GM12878 (cell line): ENCODE measurements around the gene CHCT1. TPM values are rescaled to one million over a fixed set of nuclear protein-coding genes. Genes with fewer than 3 reads are reported as not detected.

ENCODE experiments used
- ATAC-seq: fragments of 200-7000 bp; cut with Tn5 transposase; 3 replicates; pipeline ENCODE4 v1.9.1; 2020; ENCODE audit warnings: mild to moderate bottlenecking, moderate library complexity
- BruUV-seq: library from RNA; stranded (reverse); fragments of 400-500 nt; replicated peaks from 2 replicates; lab custom pipeline; 2021; lab: Mats Ljungman, UMichigan
- CTCF ChIA-PET: fragments of 300-600 bp; sonication (Branson Sonifier 250); formaldehyde crosslinking; extraction: SDS; loops from one replicate; lab custom pipeline; 2021; ENCODE audit warnings: inconsistent platforms; lab: Yijun Ruan, JAX
- POLR2A ChIA-PET: fragments of 350-600 bp; formaldehyde crosslinking; extraction: SDS; loops from one replicate; lab custom pipeline; 2021; ENCODE audit warnings: inconsistent platforms; lab: Charles Lee
- RAD21 ChIA-PET: fragments of 300-600 bp; sonication (Branson Sonifier 250); formaldehyde crosslinking; loops from one replicate; lab custom pipeline; 2023; ENCODE audit warnings: antibody characterized with exemption; ENCODE audit not compliant: unreplicated experiment; lab: Charles Lee
- SMC1A ChIA-PET: fragments of 300-600 bp; sonication (Branson Sonifier 250); formaldehyde crosslinking; loops from one replicate; lab custom pipeline; 2023; ENCODE audit not compliant: unreplicated experiment, uncharacterized antibody; lab: Charles Lee
- DNase-seq: peaks from one replicate; pipeline ENCODE4 v3.0.0-alpha.2; 2011; ENCODE audit warnings: low read depth, low spot score
- FAIRE-seq: peaks from 3 replicates; lab custom pipeline; 2011; peaks lifted over from hg19 to GRCh38; lab: Jason Lieb, UNC
- H2AFZ ChIP-seq: 2 replicates; pipeline ENCODE4 v1.6.0; 2011; ENCODE audit warnings: low read depth, low read length, control low read depth; ENCODE audit not compliant: control insufficient read depth
- H3K27ac ChIP-seq: 2 replicates; pipeline ENCODE4 v1.5.1; 2011; ENCODE audit warnings: control low read depth; ENCODE audit not compliant: control insufficient read depth, insufficient read depth
- H3K27me3 ChIP-seq, 2 experiments: replicated peaks in 1 of 2; 2 replicates each; pipeline versions ENCODE4 v1.6.0 to v1.6.1; 2011; ENCODE audit warnings: low read length in 1 of 2; ENCODE audit not compliant: control insufficient read depth in 2 of 2, insufficient read depth in 2 of 2
- H3K36me3 ChIP-seq, 2 experiments: 2 replicates each; pipeline ENCODE4 v1.5.1; 2011; ENCODE audit warnings: low read length in 1 of 2; ENCODE audit not compliant: control insufficient read depth in 2 of 2, insufficient read depth in 2 of 2
- H3K4me1 ChIP-seq: 2 replicates; pipeline ENCODE4 v1.6.1; 2011; ENCODE audit warnings: mild to moderate bottlenecking, low read length, moderate library complexity, mixed read lengths; ENCODE audit not compliant: control insufficient read depth, insufficient read depth
- H3K4me2 ChIP-seq: 2 replicates; pipeline ENCODE4 v1.6.0; 2011; ENCODE audit warnings: control low read depth; ENCODE audit not compliant: control insufficient read depth, insufficient read depth
- H3K4me3 ChIP-seq: fragments of 200-600 bp; sonication (generic); 2 replicates; pipeline ENCODE4 v1.5.1; 2016
- H3K79me2 ChIP-seq: 2 replicates; pipeline ENCODE4 v1.6.0; 2011; ENCODE audit warnings: low read length; ENCODE audit not compliant: control insufficient read depth, insufficient read depth
- H3K9ac ChIP-seq: 2 replicates; pipeline ENCODE4 v1.8.0; 2011; ENCODE audit warnings: low read length, control low read depth, mixed read lengths; ENCODE audit not compliant: control insufficient read depth, insufficient read depth
- H3K9me3 ChIP-seq: replicated peaks from 3 replicates; pipeline ENCODE4 v1.5.1; 2011; ENCODE audit warnings: mild to moderate bottlenecking, low read length; ENCODE audit not compliant: control insufficient read depth, insufficient read depth
- H4K20me1 ChIP-seq: 2 replicates; pipeline ENCODE4 v1.6.0; 2011; ENCODE audit not compliant: control insufficient read depth, insufficient read depth
- CHD1 ChIP-seq: IDR thresholded peaks from 2 replicates; pipeline ENCODE4 v1.6.1; 2012; ENCODE audit warnings: low read depth, low read length, improper control_type of control experiment
- CHD4 ChIP-seq: fragments of 200-600 bp; sonication (generic); IDR thresholded peaks from 2 replicates; pipeline ENCODE4 v1.6.1; 2016; ENCODE audit warnings: mild to moderate bottlenecking
- EZH2 ChIP-seq: IDR thresholded peaks from 2 replicates; pipeline ENCODE4 v1.6.1; 2012; ENCODE audit warnings: low read depth, mild to moderate bottlenecking, control low read depth, inconsistent platforms, low read length, borderline replicate concordance; ENCODE audit not compliant: control insufficient read depth
- IKZF2 ChIP-seq, 2 experiments: fragments of 450-650 bp; IDR thresholded peaks; 2 replicates each; pipeline ENCODE4 v1.6.1; 2017; ENCODE audit warnings: mild to moderate bottlenecking in 2 of 2, moderate library complexity in 2 of 2
- JUNB ChIP-seq: IDR thresholded peaks from 2 replicates; pipeline ENCODE4 v1.6.1; 2016; ENCODE audit warnings: antibody characterized with exemption, mild to moderate bottlenecking
- KLF5 ChIP-seq: fragments of 450-650 bp; IDR thresholded peaks from 2 replicates; pipeline ENCODE4 v1.6.1; 2014; ENCODE audit warnings: mild to moderate bottlenecking; ENCODE audit not compliant: partially characterized antibody
- MTA3 ChIP-seq: IDR thresholded peaks from 2 replicates; pipeline ENCODE4 v1.6.1; 2012; ENCODE audit warnings: low read length, inconsistent platforms, borderline replicate concordance
- SIN3A ChIP-seq: IDR thresholded peaks from 2 replicates; pipeline ENCODE4 v1.6.1; 2012; ENCODE audit warnings: low read depth, low read length, improper control_type of control experiment
- SRF ChIP-seq, 2 experiments: IDR thresholded peaks; 2 replicates each; pipeline ENCODE4 v1.6.1; 2011; ENCODE audit warnings: low read depth in 2 of 2, low read length in 2 of 2, mild to moderate bottlenecking in 1 of 2, moderate library complexity in 1 of 2
- STAT3 ChIP-seq: IDR thresholded peaks from 2 replicates; pipeline ENCODE4 v1.6.1; 2011; ENCODE audit warnings: low read depth, low read length, improper control_type of control experiment
- ZNF207 ChIP-seq: fragments of 450-650 bp; IDR thresholded peaks from 2 replicates; pipeline ENCODE4 v1.6.1; 2014; ENCODE audit warnings: antibody characterized with exemption, mild to moderate bottlenecking, borderline replicate concordance
- ZSCAN29 ChIP-seq: fragments of 450-650 bp; IDR thresholded peaks from 2 replicates; pipeline ENCODE4 v1.6.1; 2017; ENCODE audit warnings: mild to moderate bottlenecking, moderate library complexity
- WGBS: methylation state at CpG from one replicate; pipeline ENCODE4 v1.1.6; 2016; ENCODE audit warnings: low lambda C conversion rate; ENCODE audit not compliant: insufficient replicate concordance, insufficient coverage; ENCODE audit errors: missing lambda C conversion rate; 5-methylcytosine and 5-hydroxymethylcytosine counted together
- in situ Hi-C: fragments of 300-500 bp; cut with MboI; formaldehyde crosslinking; loops from 9 replicates; pipeline ENCODE4 v1.14.3; 2018; ENCODE audit warnings: mixed read lengths
- intact Hi-C: fragments of 100-400 bp; cut with micrococcal nuclease; formaldehyde crosslinking; loops from one replicate; pipeline ENCODE4 v1.14.2; 2022; ENCODE audit not compliant: unreplicated experiment
- polyA plus RNA-seq, 11 experiments: library from polyadenylated mRNA; depleted of rRNA in 4 of 11; unstranded in 6 of 11; stranded (reverse) in 5 of 11; fragments of >200 nt; fragmentation: Nextera tagmentation in 4 of 11; fragmentation: Illumina TruSeq in 1 of 11; extraction: Ambion mirVana in 4 of 11; extraction: Trizol in 1 of 11; gene quantifications; 1 replicate in 1 of 11; 2 replicates in 10 of 11; pipeline versions ENCODE4 v1.2.1 to v1.2.3, GENCODE V29; 2011 to 2016; ENCODE audit warnings: inconsistent platforms in 2 of 11, missing spikeins in 2 of 11, low read depth in 1 of 11
- total RNA-seq, 4 experiments: library from RNA; depleted of rRNA in 3 of 4; stranded (reverse); fragments of >200 nt in 3 of 4; fragmentation: Illumina TruSeq in 1 of 4; extraction: Trizol in 1 of 4; gene quantifications; 2 replicates each; pipeline versions ENCODE4 v1.2.1 to v1.2.3, GENCODE V29; 2013 to 2021

Gene CHCT1
- total and polyA plus RNA-seq, 10 of the 15 experiments (the other 5 are each of a cell fraction or from before 2014, with no cell fraction given) = 0.23 to 0.35 TPM; not detected in 8

GRCh38 chr17:60425626-60426025 is 3.3 kb downstream of the CHCT1 start:
- ChIA-PET POLR2A (interaction anchor here (0.6 kb wide), 1 partner anchor 1548 kb away, joined by 3 read pairs; no protein-coding TSS in a partner anchor), RAD21 (interaction anchor here (2.4 kb wide), 1 partner anchor 194 kb away, joined by 9 read pairs; no protein-coding TSS in a partner anchor), SMC1A (no interaction called here), CTCF (interaction anchor here (1.0 to 1.9 kb wide), 3 partner anchors 13 to 215 kb away, joined by 3 to 4 read pairs (median 3); no protein-coding TSS in a partner anchor)
- H3K9ac ChIP-seq = no peak overlapping the region
- no peak overlapping the region for H2AFZ ChIP-seq
- no peaks in the 10 kb centered on the region for H4K20me1 ChIP-seq
- no peak overlapping the region for H3K4me3 ChIP-seq
- no peaks in the 10 kb centered on the region for H3K9me3 ChIP-seq
- H3K27me3 ChIP-seq = no peaks in the 10 kb centered on the region
- intact Hi-C loops (no loop called here), in situ Hi-C loops (loop anchor here (10.0 kb wide), 1 partner anchor 281 kb away; the partner anchor contains the start of gene CA4)
- ATAC-seq = no peak
- no peaks in the 10 kb centered on the region for H3K79me2 ChIP-seq
- no peak for TF ChIP-seq JUNB
- no peak for TF ChIP-seq ZSCAN29
- TF ChIP-seq ZNF207 = no peak
- no peak for TF ChIP-seq KLF5
- no peak for TF ChIP-seq CHD4
- no peak for TF ChIP-seq CHD1
- no peak for TF ChIP-seq STAT3
- no peak for TF ChIP-seq IKZF2 (IDR thresholded peaks at IDR 0.05)
- TF ChIP-seq EZH2 = no peak
- TF ChIP-seq SIN3A = no peak
- TF ChIP-seq MTA3 = no peak
- no peak for TF ChIP-seq SRF (IDR thresholded peaks at IDR 0.05; ENCODE audit: low read depth in 2 of 2, low read length in 2 of 2)
- FAIRE-seq = no peak
- H3K36me3 ChIP-seq = no peaks in the 10 kb centered on the region
- 34% methylated on average over 6 of the region's 6 CpGs for WGBS
- no TSS peak for BruUV-seq
- H3K4me2 ChIP-seq = no peak overlapping the region
- no peak for DNase-seq
- no peaks in the 10 kb centered on the region for H3K4me1 ChIP-seq
- no peak overlapping the region for H3K27ac ChIP-seq
